WTC11 (cell line): Measurements from ENCODE around the gene PRKD1.

Experiments
- CREM ChIP-seq: sonication (generic); formaldehyde crosslinking; IDR thresholded peaks from 2 replicates; pipeline ENCODE4 v1.8.1; 2022; ENCODE audit warnings: mild to moderate bottlenecking, missing genetic modification reagents, moderate library complexity
- CTCF ChIP-seq: fragments of 200-600 bp; IDR thresholded peaks from 2 replicates; pipeline ENCODE4 v1.8.0; 2022; ENCODE audit warnings: antibody characterized with exemption
- GABPB1 ChIP-seq: sonication (generic); formaldehyde crosslinking; IDR thresholded peaks from 2 replicates; pipeline ENCODE4 v1.8.1; 2023; ENCODE audit warnings: mild to moderate bottlenecking, missing genetic modification reagents
- MXD4 ChIP-seq: fragments of 250-450 bp; sonication (Bioruptor Pico); IDR thresholded peaks from 2 replicates; pipeline ENCODE4 v1.8.0; 2021; ENCODE audit warnings: mild to moderate bottlenecking, moderate library complexity, borderline replicate concordance
- NR3C1 ChIP-seq: sonication (generic); formaldehyde crosslinking; conservative IDR thresholded peaks from 2 replicates; pipeline ENCODE4 v1.8.1; 2023; ENCODE audit warnings: low read depth, mild to moderate bottlenecking, missing genetic modification reagents
- ZNF263 ChIP-seq: sonication (generic); formaldehyde crosslinking; IDR thresholded peaks from 2 replicates; pipeline ENCODE4 v1.8.1; 2022; ENCODE audit warnings: low read depth, mild to moderate bottlenecking, moderate library complexity, missing genetic modification reagents

DNA sequence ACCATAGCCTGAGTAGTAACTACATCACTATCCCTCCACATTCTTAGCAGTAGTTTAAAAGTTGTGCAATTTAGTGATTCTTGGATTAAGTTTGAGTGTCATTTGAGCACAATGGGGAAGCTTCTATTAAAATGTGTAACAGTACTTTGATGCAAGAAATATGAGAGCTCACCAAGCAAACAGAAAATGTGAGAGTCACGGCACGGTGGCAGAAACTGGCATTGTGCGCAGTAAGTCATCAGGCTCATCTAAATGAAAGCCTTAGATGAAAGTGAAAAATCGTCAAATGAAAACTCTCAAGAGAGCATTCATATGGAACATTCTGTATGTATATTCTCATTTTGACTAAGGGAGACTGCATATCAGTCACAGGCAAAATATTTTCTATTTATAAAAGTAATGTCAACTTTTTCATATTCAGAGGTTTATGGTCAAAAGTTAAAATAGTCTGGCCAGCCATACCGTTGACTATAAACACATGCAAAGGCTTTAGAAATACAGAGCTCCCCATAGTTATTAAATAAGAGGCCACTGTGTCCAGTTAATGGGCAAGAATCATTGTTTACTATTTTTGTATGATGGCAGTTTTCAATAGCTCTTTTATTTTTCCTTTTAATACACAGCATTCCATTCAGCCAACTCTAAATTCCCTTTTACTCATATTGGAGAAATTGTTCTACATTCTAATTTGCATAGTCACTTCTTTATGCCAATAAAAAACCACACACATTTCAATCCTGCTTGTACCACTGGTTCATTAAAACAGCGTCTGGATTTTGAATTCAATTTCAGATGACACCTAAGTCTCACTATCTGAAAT lies 167.9 kb downstream of the PRKD1 start:
- TF ChIP-seq CTCF (no peak), NR3C1 (CRISPR knock-in tag) (no peak), CREM (no peak), ZNF263 (no peak), MXD4 (CRISPR knock-in tag) (no peak), GABPB1 (CRISPR knock-in tag) (no peak)
